HepG2 (cell line): ENCODE data around the gene PDGFRA. TPM values are rescaled to one million over a fixed set of nuclear protein-coding genes. Genes with fewer than 3 reads are reported as not detected.

Source experiments
- ATF4 ChIP-seq, 2 experiments: fragments of 450-650 bp in 1 of 2; sonication (generic) in 1 of 2; formaldehyde crosslinking; IDR thresholded peaks; 2 replicates each; pipeline versions ENCODE4 v1.5.0 to v1.8.0; 2020 to 2022; ENCODE audit warnings: mild to moderate bottlenecking in 1 of 2, missing genetic modification reagents in 1 of 2
- BRCA1 ChIP-seq: sonication (generic); formaldehyde crosslinking; IDR thresholded peaks from 2 replicates; pipeline ENCODE4 v1.4.0; 2020; ENCODE audit warnings: missing genetic modification reagents
- ELF3 ChIP-seq: IDR thresholded peaks from 2 replicates; pipeline ENCODE4 v1.6.1; 2016; ENCODE audit warnings: missing genetic modification reagents, missing compliant biosample characterization
- GMEB2 ChIP-seq: IDR thresholded peaks from 2 replicates; pipeline ENCODE4 v1.6.1; 2016; ENCODE audit warnings: missing biosample characterization, missing genetic modification reagents, low read depth
- GPBP1L1 ChIP-seq: sonication (generic); formaldehyde crosslinking; IDR thresholded peaks from 2 replicates; pipeline ENCODE4 v1.5.0; 2020; ENCODE audit warnings: mild to moderate bottlenecking, missing genetic modification reagents
- KLF15 ChIP-seq: sonication (generic); formaldehyde crosslinking; IDR thresholded peaks from 2 replicates; pipeline ENCODE4 v1.8.1; 2023; ENCODE audit warnings: borderline replicate concordance, mild to moderate bottlenecking, inconsistent platforms, missing genetic modification reagents, mixed read lengths
- MBD4 ChIP-seq: IDR thresholded peaks from 2 replicates; pipeline ENCODE4 v1.6.1; 2012; ENCODE audit warnings: low read length, inconsistent platforms, borderline replicate concordance
- NCOA2 ChIP-seq: sonication (generic); formaldehyde crosslinking; IDR thresholded peaks from 2 replicates; pipeline ENCODE4 v1.8.0; 2022; ENCODE audit warnings: inconsistent platforms
- SMC3 ChIP-seq: IDR thresholded peaks from 2 replicates; pipeline ENCODE4 v1.6.1; 2011; ENCODE audit warnings: low read length, improper control_type of control experiment
- SNRNP70 ChIP-seq: fragments of 200-400 bp; formaldehyde crosslinking; IDR thresholded peaks from 2 replicates; pipeline ENCODE4 v1.6.1; 2017; ENCODE audit warnings: mild to moderate bottlenecking, low read depth, low read length, moderate library complexity
- YEATS4 ChIP-seq: sonication (generic); formaldehyde crosslinking; IDR thresholded peaks from 2 replicates; pipeline ENCODE4 v1.4.0; 2020; ENCODE audit warnings: missing genetic modification reagents, borderline replicate concordance
- ZBTB10 ChIP-seq: sonication (generic); formaldehyde crosslinking; IDR thresholded peaks from 2 replicates; pipeline ENCODE4 v1.4.0; 2020; ENCODE audit warnings: missing genetic modification reagents, borderline replicate concordance
- ZBTB43 ChIP-seq: sonication (generic); formaldehyde crosslinking; conservative IDR thresholded peaks from 2 replicates; pipeline ENCODE4 v1.4.0; 2020; ENCODE audit warnings: missing genetic modification reagents
- ZFP36L1 ChIP-seq: sonication (generic); formaldehyde crosslinking; IDR thresholded peaks from 2 replicates; pipeline ENCODE4 v1.8.0; 2022; ENCODE audit warnings: mild to moderate bottlenecking, missing genetic modification reagents, moderate library complexity
- ZNF3 ChIP-seq: IDR thresholded peaks from 2 replicates; pipeline ENCODE4 v1.7.0; 2017; ENCODE audit warnings: inconsistent platforms
- ZNF720 ChIP-seq: sonication (generic); formaldehyde crosslinking; IDR thresholded peaks from 2 replicates; pipeline ENCODE4 v1.4.0; 2020; ENCODE audit warnings: missing genetic modification reagents
- polyA plus RNA-seq, 8 experiments: library from polyadenylated mRNA; depleted of rRNA in 3 of 8; stranded (reverse) in 7 of 8; unstranded in 1 of 8; fragments of >200 nt; fragmentation: Illumina TruSeq in 4 of 8; extraction: Trizol in 4 of 8; gene quantifications; 2 replicates each; pipeline versions ENCODE4 v1.2.1 to v1.2.3, GENCODE V29; 2011 to 2016; ENCODE audit warnings: low read depth in 4 of 8, missing spikeins in 1 of 8, mixed read lengths in 1 of 8; ENCODE audit not compliant: insufficient read depth in 1 of 8
- total RNA-seq, 5 experiments: library from RNA; depleted of rRNA; stranded (reverse); fragments of >200 nt; fragmentation: Illumina TruSeq; extraction: Trizol; gene quantifications; 2 replicates each; pipeline ENCODE4 v1.2.3, GENCODE V29; 2016; ENCODE audit warnings: low read depth in 1 of 5
- TF ChIP-seq, protein P1 (sequence below): sonication (generic); formaldehyde crosslinking; IDR thresholded peaks from 2 replicates; pipeline ENCODE4 v1.4.0; 2020; ENCODE audit warnings: missing genetic modification reagents
- TF ChIP-seq, protein P2 (sequence below): sonication (generic); formaldehyde crosslinking; IDR thresholded peaks from 2 replicates; pipeline ENCODE4 v1.5.0; 2020; ENCODE audit warnings: mild to moderate bottlenecking, missing genetic modification reagents, moderate library complexity

PDGFRA gene
- total and polyA plus RNA-seq, 2 of the 13 experiments (the other 11 are each of a cell fraction or from before 2014, with no cell fraction given), result 0.04 TPM; not detected in 1

GRCh38 chr4:54233277-54233696 lies 4.2 kb downstream of the PDGFRA start (continued):
- TF ChIP-seq ZBTB10 (CRISPR knock-in tag) (peak; percentile 52; the same call in 1 of the 2 replicates), NCOA2 (CRISPR knock-in tag) (no peak), BRCA1 (CRISPR knock-in tag) (peak; percentile 85; the same call in 1 of the 2 replicates), SMC3 (no peak), ATF4 (CRISPR knock-in tag; IDR thresholded peaks at IDR 0.05) (no peak), YEATS4 (CRISPR knock-in tag) (0 out of 2 replicates have a peak, but pooled peaks have one; percentile 33), MBD4 (no peak), ZNF720 (CRISPR knock-in tag) (no peak), SNRNP70 (no peak), ZNF3 (CRISPR knock-in tag) (no peak), GPBP1L1 (CRISPR knock-in tag) (no peak), ZFP36L1 (no peak), ZBTB43 (CRISPR knock-in tag) (0 out of 2 replicates have a peak, but pooled peaks have one; percentile 48), ELF3 (CRISPR knock-in tag) (0 out of 2 replicates have a peak, but pooled peaks have one; percentile 23), KLF15 (CRISPR knock-in tag) (no peak), GMEB2 (CRISPR knock-in tag) (no peak)
- TF ChIP-seq, protein P1, sequence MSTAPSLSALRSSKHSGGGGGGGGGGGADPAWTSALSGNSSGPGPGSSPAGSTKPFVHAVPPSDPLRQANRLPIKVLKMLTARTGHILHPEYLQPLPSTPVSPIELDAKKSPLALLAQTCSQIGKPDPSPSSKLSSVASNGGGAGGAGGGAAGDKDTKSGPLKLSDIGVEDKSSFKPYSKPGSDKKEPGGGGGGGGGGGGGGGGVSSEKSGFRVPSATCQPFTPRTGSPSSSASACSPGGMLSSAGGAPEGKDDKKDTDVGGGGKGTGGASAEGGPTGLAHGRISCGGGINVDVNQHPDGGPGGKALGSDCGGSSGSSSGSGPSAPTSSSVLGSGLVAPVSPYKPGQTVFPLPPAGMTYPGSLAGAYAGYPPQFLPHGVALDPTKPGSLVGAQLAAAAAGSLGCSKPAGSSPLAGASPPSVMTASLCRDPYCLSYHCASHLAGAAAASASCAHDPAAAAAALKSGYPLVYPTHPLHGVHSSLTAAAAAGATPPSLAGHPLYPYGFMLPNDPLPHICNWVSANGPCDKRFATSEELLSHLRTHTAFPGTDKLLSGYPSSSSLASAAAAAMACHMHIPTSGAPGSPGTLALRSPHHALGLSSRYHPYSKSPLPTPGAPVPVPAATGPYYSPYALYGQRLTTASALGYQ (CRISPR knock-in tag), result peak; percentile 51
- TF ChIP-seq, protein P2, sequence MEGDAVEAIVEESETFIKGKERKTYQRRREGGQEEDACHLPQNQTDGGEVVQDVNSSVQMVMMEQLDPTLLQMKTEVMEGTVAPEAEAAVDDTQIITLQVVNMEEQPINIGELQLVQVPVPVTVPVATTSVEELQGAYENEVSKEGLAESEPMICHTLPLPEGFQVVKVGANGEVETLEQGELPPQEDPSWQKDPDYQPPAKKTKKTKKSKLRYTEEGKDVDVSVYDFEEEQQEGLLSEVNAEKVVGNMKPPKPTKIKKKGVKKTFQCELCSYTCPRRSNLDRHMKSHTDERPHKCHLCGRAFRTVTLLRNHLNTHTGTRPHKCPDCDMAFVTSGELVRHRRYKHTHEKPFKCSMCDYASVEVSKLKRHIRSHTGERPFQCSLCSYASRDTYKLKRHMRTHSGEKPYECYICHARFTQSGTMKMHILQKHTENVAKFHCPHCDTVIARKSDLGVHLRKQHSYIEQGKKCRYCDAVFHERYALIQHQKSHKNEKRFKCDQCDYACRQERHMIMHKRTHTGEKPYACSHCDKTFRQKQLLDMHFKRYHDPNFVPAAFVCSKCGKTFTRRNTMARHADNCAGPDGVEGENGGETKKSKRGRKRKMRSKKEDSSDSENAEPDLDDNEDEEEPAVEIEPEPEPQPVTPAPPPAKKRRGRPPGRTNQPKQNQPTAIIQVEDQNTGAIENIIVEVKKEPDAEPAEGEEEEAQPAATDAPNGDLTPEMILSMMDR (CRISPR knock-in tag), result peak; percentile 93
